HG03196 (cell line): Measurements from ENCODE around the gene MAP7.
"Not testable (repeated sequence)": the region's sequence is repeated elsewhere in the genome, so short reads cannot be mapped to it uniquely, and the experiment has no call there.

Experiments
- ATAC-seq: cut with Tn5 transposase; IDR thresholded peaks from one replicate; pipeline ENCODE4 v1.9.1; 2021; ENCODE audit not compliant: unreplicated experiment

The MAP7 gene

GRCh38 chr6:136398453-136398852 is 151.8 kb downstream of the MAP7 start:
- ATAC-seq = no peak

GRCh38 chr6:136396908-136397307 is 153.3 kb downstream of the MAP7 start:
- ATAC-seq = no peak

- not testable (repeated sequence) for ATAC-seq
Measured at GRCh38 chr6:136390959-136391358, 159.3 kb downstream of the MAP7 start.

- ATAC-seq = no peak
Measured at GRCh38 chr6:136387316-136387715, 162.9 kb downstream of the MAP7 start.

GRCh38 chr6:136383268-136383937 is 166.8 kb downstream of the MAP7 start:
- no peak for ATAC-seq

GRCh38 chr6:136382676-136383252 is 167.5 kb downstream of the MAP7 start:
- no peak for ATAC-seq

- no peak for ATAC-seq
Measured at GRCh38 chr6:136378888-136379287, 171.3 kb downstream of the MAP7 start.

GRCh38 chr6:136375836-136376235 is 174.4 kb downstream of the MAP7 start:
- not testable (repeated sequence) for ATAC-seq

- ATAC-seq = no peak
Measured at GRCh38 chr6:136371959-136372358, 178.3 kb downstream of the MAP7 start.

GRCh38 chr6:136370988-136371728 is 179.1 kb downstream of the MAP7 start:
- no peak for ATAC-seq

GRCh38 chr6:136365776-136366354 is 184.4 kb downstream of the MAP7 start:
- ATAC-seq = no peak

GRCh38 chr6:136362421-136363356 is 187.5 kb downstream of the MAP7 start:
- ATAC-seq = no peak

GRCh38 chr6:136361787-136362186 is 188.4 kb downstream of the MAP7 start:
- ATAC-seq = no peak

- ATAC-seq = no peak
Measured at GRCh38 chr6:136360783-136361182, 189.4 kb downstream of the MAP7 start.

- no peak for ATAC-seq
Measured at GRCh38 chr6:136359851-136360250, 190.4 kb downstream of the MAP7 start.

- ATAC-seq = no peak
Measured at GRCh38 chr6:136351518-136352110, 198.6 kb downstream of the MAP7 start.

- no peak for ATAC-seq
Measured at GRCh38 chr6:136350914-136351313, 199.3 kb downstream of the MAP7 start.

- no peak for ATAC-seq
Measured at GRCh38 chr6:136347847-136348246, 202.4 kb downstream of the MAP7 start.

- no peak for ATAC-seq
Measured at GRCh38 chr6:136345145-136345544, 205.1 kb downstream of the MAP7 start.

- ATAC-seq = no peak
Measured at GRCh38 chr6:136344420-136344819, 205.8 kb downstream of the MAP7 start.
